ENCODE measurements around the gene DHRS13.
A peak's percentile ranks its signal among the peaks of the same experiment; 100 is the strongest.
"Not testable (repeated sequence)": the region's sequence is repeated elsewhere in the genome, so short reads cannot be mapped to it uniquely, and the experiment has no call there.

Gene DHRS13

DNA sequence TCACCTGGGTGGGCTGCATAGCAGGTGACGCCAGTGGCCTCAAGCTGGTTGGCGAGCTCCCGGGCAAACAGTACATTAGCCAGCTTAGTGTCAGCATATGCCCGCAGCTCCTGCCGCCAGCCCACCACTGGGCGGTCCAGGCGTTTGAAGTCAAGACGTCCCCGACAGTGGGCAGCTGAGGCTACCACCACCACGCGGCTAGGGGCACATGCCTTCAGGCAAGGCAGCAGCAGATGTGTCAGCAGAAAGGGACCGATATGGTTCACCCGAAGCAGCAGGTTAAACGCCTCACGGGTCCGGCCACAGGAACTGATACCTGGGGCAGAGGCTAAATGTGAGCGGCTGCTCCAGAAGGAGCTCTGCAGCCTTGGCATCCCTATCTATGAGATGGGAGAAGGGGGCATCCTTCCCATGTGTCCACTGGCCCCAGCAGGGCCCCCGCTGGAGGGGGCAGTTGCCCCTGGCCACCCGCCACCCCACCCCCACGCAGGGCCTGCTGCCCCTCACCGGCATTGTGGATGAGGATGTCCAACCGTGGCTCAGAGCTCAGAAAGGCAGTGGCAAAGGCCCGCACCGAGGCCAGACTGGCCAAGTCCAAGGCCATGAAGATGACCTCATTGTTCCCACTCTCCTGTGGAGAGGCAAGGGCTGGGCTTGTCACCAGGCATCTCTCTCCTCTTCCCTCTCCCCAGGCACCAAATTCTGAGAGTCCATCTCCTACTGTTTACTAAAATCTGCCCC is 1.7 kb downstream of the DHRS13 start:
- DNase-seq = no peak

DNA sequence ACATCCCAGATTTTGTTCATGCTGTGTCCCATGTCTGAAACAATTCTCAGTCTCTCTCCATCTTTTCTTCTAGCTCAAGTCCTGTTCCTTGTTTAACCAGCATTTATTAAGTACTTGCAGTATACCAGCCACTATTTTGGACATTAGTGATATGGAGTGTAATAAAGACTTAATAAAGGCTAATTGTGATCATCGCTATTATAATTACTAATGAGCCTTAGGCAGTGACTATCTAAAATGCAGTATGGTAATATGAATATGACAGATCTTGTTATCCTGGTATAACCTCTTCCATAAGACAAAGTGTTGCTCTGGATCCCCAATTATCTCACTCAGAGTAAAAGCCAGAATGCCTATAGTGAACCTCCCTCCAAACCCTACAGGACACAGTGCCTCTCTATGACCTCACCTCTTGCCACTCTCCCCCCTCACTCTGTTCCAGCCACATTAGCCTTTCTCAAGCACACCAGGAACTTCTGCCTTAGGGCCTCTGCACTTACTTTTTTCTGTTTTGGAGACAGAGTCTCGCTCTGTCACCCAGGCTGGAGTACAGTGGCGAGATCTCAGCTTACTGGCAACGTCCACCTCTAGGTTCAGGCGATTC is 3.6 kb downstream of the DHRS13 start:
- DNase-seq = no peak

DNA sequence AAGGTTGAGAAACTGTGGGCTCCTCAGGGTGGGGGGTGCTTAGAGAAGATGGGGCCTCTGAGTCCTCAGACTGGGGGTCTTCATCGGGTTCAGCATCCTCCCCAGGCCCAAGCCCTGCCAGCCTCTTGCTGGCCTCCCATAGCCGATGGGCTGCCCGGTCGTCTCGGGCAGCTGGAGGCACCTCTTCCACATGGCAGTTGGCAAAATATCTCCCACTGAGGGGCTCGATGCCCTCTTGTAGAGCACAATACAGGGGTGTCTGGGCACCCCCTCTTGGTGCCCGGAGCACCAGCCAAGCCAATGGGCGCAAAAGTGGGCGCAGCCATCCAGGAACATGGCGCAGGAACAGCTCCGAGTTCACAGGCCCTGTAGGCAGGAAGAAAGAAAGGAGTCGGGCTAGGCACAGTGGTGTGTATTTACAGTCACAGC is 4.3 kb downstream of the DHRS13 start:
- no peak for DNase-seq

DNA sequence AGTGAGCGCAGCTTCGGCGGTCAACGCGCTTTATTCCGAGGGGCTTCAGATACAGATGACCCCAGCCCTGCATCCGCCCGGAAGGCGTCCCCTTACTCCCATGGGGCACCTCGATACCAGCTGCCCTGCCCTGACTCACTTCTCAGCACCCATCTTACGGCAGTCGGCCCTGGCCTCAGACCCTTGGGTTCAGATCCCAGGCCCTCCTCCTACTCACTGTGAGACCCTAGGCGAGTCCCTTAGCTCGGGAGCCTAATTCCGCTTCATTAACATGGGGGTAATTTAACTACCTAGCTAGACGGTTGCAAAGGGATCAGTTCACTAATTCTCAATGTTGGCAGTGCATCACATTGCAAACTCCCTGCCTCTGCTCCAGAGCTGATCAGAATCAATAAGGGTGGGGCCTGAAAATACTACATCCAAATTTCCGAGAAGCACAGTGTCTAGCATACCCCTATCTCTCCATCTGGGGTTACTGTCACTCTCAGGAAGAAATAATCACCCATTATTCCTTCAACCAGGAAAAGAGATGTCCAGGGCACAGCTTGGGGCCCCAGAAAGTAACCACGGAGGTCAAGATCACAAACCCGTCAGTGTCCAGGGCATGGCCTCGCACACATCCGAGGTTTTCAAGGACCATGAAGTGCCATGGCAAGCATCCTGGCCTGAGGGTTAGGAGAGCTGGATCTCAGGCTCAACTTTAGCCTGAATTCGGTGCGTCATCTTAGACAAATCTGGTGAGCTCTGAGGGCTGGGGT is 4.9 kb downstream of the DHRS13 start:
- DNase-seq = no peak

DNA sequence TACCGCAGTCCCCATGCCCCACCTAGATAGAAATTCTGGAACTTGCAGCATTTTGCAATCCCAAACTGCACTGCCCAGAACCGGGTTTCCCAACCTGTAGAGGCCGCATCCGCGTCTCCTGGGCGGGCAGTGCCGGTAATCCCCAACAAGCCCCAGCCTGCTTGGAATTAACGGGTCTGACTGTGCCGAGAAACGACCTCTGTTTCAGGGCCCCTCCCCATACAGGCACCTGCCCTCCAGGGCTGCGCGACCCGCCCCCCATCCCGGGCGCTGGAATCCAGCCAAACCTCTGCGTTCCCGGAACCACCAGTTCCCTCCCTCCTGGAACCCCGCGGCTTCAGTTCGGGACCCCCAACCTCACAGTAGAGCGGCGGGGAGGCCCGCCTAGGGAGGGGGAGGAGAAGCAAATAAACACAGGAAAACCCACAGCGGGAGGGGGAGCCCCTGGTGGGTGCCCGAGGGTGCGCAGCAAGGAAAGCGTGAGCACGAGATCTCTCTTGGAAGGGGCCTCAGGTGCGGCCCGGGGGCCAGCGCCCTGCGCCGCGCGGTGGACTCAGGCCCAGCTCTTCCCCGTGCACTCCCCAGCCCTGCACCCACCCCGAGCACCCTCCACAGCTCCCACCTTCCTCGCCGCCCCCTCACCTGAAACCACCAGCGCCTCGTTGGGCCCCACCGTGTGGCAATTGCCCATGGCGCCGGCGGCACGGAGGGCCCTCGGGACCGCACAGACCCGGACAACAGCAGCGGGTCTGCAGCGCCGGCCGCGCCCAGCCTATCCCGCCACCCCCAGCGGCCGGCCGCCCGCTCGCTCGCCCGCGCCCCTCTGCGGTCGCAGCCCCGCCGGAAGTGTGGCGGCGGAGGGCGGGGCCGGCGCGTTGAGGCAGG is 5.8 kb downstream of the DHRS13 start, which contains the start of gene FLOT2:
Gene FLOT2, minus strand, starts transcription at position 850 of the 885 bp plus-strand sequence. Its CDS starts 159 bp downstream, at position 691.
- peak in 1 of 2 donors; percentile 64 for DNase-seq

DNA sequence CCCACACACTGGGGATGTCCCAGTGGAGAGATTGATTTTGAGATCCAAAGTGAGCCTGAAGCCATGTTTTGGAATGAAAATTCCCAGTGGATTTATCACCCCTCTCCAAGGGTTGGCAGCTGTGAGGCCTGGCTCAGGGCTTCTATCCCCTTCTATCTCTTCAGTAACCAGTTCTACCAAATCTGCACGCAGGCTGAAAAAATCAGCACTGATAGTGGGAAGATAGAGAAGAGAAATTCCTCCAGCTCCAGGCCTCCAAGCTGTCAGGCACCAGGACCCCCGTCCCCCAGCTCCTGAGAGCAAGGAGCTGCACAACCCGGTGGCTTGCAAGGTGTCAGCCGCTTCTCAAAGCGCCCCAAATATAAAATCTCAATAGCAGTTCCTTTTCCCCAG is 6.4 kb downstream of the DHRS13 start:
- no peak for DNase-seq

DNA sequence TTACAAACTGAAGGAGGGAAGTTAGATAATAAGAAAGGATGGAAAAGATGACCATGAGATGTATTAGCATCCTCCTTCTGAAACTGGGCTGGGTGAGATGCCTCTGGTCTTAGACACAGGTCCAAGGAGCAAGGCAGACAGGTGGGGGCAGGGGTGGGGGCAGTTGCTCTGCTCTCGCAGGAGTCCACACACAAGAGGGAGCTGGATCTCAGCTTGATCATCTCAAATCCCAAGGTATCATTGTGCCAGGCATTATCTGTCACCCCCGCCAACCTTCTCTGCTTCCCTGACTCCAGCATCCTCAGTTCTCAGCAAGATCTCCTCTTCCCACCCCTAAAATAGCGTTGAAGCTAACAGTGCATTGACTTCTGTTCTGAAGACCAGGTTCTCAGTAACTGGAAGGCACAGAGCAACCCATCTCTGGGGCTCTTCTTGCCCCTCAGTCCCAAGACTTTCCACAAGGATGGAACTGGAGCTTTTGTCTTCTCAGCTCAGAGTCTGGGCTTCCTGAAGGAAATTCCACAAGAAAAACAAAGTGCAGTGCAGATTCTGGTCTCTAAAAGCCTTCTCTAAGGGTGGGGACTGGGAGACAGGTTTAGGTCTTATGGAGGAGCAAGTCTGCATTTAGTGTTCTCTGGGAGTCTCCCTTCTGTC is 7.0 kb downstream of the DHRS13 start:
- DNase-seq = no peak

DNA sequence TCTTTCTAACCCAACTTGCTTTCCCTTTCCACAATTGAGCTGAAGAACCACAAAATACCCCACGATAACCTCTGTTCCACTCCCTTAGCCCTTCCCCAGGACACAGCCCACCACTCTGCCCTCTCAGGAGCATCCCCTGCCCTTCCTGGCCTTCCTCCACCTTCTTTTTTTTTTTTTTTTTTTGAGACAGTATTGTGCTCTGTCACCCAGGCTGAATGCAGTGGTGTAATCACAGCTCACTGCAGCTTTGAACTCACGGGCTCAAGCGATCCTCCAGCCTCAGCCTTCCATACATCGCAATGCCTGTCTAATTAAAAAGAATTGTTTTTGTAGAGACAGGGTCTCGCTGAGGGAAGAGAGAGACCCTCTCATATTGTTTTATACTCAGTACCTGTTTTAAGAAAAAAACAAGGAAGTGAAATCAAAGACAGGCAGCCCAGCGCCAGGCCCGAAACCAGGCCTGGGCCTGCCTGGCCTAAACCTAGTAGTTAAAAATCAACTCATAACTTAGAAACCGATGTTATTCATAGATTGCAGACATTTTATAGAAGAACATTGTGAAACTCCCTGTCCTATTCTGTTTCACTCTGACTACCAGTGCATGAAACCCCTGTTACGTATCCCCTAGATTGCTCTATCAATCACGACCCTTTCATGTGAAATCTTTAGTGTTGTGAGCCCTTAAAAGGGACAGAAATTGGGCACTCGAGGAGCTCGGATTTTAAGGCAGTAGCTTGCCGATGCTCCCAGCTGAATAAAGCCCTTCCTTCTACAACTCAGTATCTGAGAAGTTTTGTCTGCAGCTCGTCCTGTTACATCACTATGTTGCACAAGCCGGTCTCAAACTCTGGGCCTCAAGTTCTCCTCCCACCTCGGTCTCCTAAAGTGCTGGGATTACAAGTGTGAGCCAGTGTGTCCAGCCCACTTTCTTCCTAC is 9.4 kb downstream of the DHRS13 start:
- not testable (repeated sequence) for DNase-seq

DNA sequence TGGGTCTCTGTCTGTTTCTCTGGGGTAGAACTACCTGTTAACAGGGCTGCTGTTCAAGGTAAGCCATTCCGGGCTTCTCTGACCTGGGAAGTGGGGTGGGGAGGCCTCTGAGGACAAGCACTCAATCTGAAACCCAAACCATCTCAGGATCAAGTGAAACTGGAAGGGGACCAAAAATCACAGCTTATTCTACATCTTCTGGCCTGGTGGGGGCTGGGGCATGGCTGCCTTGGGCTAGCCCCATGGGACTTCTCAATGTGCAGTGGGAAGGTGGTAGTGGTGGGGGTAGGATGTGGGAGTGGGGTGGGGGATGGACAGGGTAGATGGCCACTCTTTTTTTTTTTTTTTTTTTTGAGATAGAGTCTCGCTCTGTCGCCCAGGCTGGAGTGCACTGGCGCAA is 10.9 kb downstream of the DHRS13 start:
- no peak for DNase-seq

DNA sequence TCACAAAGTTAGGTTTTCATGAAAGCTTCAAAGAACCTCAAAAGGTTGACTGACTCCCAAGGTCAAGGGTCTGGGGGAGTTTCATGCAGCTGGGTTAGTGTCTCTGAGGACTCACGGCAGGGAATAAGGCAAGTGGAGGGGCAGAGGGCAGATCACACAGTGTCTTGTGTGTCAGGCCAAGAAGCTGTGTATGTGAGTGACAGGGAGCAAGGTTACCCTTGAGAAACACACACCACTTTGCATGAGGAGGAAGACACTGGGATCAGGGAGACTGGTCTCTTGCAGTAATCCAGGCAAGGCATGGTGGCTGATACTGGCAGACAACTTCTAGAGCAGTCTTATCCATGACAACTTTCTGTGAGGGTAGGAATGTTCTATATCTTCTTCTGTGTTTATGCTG is 11.7 kb downstream of the DHRS13 start:
- no peak for DNase-seq

DNA sequence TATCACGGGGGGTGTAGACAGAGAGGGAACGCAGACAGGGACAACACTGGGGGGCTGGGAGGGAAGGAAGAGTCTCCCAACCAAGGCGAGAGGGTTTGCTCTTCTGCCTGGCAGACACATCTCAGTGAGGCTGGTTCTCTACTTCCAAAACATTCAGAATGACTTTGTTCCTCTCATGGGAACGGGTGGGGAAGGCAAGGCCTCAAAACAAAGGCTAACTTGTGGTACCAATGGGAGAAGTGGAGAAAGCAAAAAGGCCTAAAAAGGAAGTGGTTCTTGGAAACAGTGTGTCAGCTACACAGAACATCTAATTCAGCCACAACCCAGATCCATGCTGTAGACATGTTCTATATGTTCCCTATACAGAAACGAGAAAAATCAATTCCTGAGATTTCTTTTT is 12.9 kb downstream of the DHRS13 start:
- DNase-seq = no peak

DNA sequence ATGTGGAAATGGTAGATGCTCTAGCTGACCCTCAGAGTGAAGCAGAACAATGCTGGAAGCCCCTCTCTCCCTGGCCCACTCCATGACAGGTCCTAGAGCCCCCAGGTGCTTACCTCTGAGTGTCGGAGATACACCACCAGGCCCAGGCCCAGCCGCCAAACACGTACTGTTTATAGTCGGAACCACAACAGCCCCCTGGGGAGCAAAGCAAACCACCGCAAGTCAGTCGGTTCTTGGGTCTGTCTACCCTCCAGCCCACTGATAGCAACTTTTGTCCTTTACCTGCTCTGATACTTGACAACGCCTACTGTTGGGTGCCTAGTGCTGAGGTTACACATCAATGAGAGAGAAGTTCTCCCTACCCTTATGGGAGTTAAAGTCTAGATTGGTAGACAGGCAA is 14.0 kb downstream of the DHRS13 start:
- DNase-seq = no peak

DNA sequence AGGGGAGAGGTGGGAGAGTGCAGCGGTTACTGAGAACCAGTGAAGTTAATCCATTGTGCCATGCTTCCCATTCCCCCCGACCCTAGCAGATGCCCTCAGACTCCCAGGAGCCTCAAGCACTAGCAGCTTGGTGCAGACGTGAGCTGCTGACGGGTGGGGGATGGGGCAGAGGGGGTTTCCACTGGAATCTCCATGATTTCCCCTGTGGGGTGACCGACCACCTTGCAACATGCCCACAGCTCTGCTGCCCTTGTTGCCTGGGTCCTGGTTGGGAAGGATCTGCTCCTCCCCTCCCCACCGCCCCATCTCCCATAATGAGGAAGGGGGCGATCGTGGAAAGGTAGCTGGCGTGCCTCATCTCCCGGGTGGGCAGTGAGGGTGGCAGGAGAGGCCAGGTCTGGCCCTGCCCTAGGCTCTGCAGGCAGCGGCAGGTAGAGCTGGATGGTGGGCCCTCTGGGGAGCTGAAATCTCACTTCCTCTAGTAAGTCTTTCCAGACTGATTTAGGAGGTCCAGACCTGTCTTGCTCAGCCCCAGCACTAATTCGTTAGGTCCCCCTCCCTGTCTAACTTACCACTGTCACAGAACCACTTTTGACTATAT is 14.9 kb downstream of the DHRS13 start:
- no peak for DNase-seq

DNA sequence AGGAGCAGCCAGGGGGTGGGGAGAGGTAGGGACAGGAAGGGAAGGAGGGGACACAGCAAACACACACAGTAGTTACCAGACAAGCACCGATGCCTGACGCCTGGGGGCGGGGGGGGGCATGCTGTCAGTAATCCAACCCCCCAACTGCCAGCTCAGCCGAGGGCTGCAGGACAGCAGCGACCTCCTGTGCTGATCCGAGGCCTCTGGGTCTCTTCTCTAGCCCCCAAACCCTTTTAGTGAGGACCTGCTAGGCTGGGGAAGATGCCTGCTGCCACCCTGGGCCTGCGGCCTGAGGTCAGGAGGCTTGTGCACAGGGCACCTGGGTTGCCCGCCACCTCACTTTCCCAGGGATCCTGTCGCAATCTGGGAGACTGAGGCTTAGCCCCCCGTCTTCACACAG is 16.9 kb downstream of the DHRS13 start:
- no peak for DNase-seq

DNA sequence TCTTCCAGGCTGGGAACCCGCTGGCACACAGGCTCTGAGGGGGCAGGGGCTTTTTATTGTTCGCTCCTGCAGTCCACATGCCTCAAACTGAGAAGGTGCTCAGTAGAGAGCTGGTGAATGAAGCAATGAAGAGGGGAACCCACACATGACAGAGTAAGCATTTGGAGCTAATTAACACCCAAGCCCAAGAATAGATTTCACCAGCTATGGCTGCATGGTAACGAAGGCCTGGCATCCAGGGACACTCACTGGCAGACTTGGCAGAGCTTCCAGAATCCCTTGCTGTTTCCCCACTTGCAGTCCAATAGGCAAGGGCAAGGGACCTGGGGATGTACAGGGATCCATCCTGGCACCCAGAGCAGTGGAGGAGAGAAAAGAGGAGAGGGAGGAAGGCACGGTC is 17.5 kb downstream of the DHRS13 start:
- peak in 1 of 2 donors; percentile 12 for DNase-seq

DNA sequence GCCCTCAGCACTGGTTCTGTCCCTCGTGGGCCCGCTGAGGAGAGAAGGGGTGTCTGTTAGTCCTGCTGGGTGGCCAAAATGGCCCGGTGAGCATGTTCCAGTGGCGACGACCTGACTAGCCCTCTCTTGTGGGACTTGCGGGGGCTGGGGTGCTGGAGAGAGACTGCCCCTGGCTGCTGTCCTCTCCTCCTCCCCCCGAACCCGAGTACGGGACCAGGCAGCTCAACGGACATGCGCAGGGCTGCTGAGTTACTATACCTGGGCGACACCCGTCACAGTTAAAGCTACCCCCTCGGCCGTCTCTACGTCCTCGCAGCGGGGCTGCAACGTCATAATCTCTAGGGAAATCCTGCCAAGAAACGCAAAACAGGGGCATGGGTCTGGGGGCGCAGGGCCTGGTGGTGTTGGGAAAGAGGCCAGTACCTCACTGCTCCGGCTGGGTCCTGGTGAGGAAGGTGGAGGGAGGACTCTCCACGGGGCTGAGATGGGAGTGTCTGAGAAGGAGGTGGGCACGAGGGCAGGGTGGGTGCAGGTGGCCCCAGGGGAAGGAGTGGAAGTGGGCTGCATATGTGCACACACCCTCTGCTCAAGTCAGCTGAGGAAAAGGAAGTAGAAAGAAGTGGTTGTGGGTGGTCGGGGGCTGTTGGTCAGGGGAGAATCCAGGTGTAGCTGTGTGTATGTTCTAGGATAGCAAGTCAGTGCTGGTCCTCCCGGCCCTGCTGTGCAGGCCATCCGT is 18.7 kb downstream of the DHRS13 start:
- DNase-seq = no peak

DNA sequence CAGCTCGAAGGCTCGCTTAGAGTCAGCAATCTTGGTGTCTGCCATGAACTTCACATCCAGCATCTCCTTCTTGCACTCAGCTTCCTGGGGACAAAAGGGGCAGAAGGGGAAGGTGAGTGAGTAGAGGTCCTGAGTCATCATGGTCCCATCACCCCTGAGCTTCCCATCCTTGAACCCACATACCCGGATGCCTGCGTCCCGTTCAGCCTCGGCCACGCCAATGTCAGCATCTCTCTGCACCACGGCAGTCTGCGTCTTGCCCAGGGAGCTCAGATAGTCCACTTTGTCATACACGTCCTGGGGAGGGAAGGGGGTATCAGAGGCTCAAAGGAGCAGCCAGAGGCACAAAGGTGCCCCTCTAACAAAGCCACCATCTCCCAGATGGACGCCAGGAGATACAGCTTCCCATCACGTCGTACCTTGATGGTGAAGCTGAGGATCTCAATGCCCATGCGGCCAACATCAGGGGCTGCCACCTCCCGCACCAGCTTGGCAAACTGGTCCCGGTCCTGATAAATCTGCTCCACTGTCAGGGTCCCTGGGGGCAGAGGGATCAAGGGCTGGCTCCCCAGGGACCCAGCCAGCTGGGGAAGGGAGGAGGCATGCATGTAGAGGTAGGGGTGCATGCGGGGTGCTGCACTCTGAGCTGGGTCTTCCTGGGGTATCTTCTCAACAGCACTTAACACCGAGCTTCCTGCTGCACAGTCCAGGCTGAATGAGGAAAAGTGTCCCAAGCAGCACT is 20.6 kb downstream of the DHRS13 start:
- no peak for DNase-seq

DNA sequence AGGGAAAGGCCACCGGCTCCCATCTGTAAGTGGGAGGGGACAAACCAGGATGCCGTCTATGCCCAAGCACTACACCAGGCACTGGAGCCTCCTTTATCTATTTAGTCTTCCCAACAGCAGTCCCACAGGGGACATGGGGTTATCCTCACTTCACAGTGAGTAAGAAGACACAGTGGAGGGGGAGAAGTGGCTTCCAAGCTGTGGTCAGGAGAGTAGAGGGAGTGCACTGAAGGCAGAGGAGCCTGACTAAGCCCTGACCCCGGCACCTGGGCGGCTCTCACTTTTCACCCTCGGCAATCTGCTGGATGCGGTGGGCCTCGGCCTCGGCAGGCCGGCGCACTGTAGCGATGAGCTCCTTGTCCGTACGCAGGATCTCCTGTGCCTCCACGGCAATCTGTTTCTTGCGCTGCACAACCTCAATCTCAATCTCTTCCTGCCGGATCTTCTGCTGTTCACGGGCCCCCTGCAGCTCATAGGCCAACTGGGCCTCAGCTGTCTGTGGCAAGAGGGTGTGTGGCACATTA is 21.3 kb downstream of the DHRS13 start:
- DNase-seq = no peak

DNA sequence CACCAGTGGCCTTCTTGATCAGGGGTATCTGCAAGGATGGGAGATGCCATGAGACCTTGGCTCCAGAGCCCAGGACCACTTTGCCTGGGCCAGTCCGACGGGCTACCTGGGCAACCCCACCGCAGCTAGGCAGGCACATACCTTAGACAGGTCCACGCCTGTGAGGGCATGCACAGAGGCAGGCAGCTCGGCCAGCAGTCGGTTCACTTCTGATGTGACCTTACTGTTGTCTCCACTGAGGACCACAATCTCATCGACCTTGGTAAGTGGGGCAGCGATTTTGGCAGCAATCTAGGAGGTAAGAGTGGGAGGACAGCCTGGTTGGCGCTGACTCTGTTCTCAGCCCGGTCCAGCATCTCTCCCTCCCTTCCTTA is 22.3 kb downstream of the DHRS13 start:
- DNase-seq = no peak

Measured in hippocampal formation (tissue), 2 donors.